ENCODE results near the gene CLIC5.

GRCh38 chr6:45892196-45892595 lies 123.5 kb downstream of the CLIC5 start:
- no peak for TF ChIP-seq CTCF (IDR thresholded peaks at IDR 0.05)
- no peak for TF ChIP-seq POLR2A (IDR thresholded peaks at IDR 0.05)
